Vein endothelial cell (primary cell): ENCODE measurements around the gene TGFB1. TPM values are rescaled to one million over a fixed set of nuclear protein-coding genes. Genes with fewer than 3 reads are reported as not detected.

Source experiments
- small RNA-seq: library from RNA; depleted of rRNA; stranded (forward); fragments of <200 nt; gene quantifications from one replicate; pipeline ENCODE3, GENCODE V24; 2012
- total RNA-seq: library from RNA; depleted of rRNA; stranded (reverse); fragments of >200 nt; gene quantifications from 2 replicates; pipeline ENCODE4 v1.2.3, GENCODE V29; 2012

Gene TGFB1
- 37.7 and 72.5 TPM in 2 replicates for total RNA-seq

GRCh38 chr19:41353466-41354342, at the start of gene TGFB1:
Gene TGFB1, minus strand, starts transcription at chr19:41353922. Its CDS starts 878 bp downstream, at chr19:41353044.

GRCh38 chr19:41397086-41398049, 43.6 kb upstream of the TGFB1 start, which contains the start of the genes BCKDHA and EXOSC5:
Gene BCKDHA, plus strand, starts transcription at chr19:41397818. Its CDS starts 10 bp downstream, at chr19:41397828.
Gene EXOSC5, minus strand, starts transcription at chr19:41397359. Its CDS starts 31 bp downstream, at chr19:41397328.

GRCh38 chr19:41376241-41376997, 22.7 kb upstream of the TGFB1 start, which contains the start of gene TMEM91:
Gene TMEM91, plus strand, starts transcription at chr19:41376533. Its CDS starts 1,777 bp downstream, at chr19:41378310.

GRCh38 chr19:41363753-41364523, 10.2 kb upstream of the TGFB1 start, which contains the start of gene B9D2:
Gene B9D2, minus strand, starts transcription at chr19:41364149. Its CDS starts 630 bp downstream, at chr19:41363519.

GRCh38 chr19:41310033-41310831, 43.5 kb downstream of the TGFB1 start, which contains the start of gene CCDC97:
Gene CCDC97, plus strand, starts transcription at chr19:41310172. Its CDS starts 139 bp downstream, at chr19:41310311.

Small RNA genes within 50 kb of the gene (small RNA-seq; reads per million reads assigned to genes)
- not detected for gene RN7SL34P

Other genes with a start within 250 kb of the TGFB1 start
- not detected in 2 replicates for gene CYP2F1, start 239.5 kb downstream of the TGFB1 start, total RNA-seq
- 1.2 and 2.0 TPM in 2 replicates for gene CYP2S1, start 160.7 kb downstream of the TGFB1 start, total RNA-seq
- gene AXL, start 134.7 kb downstream of the TGFB1 start, total RNA-seq: 220 and 319 TPM in 2 replicates
- gene HNRNPUL1, start 89.5 kb downstream of the TGFB1 start, total RNA-seq: 160 and 163 TPM in 2 replicates
- gene CCDC97, start 43.8 kb downstream of the TGFB1 start, total RNA-seq: 13.4 and 15.4 TPM in 2 replicates
- 7.8 and 8.2 TPM in 2 replicates for gene B9D2, start 10.2 kb upstream of the TGFB1 start, total RNA-seq
- 8.6 and 12.4 TPM in 2 replicates for gene TMEM91, start 22.6 kb upstream of the TGFB1 start, total RNA-seq
- gene EXOSC5, start 43.4 kb upstream of the TGFB1 start, total RNA-seq: 19.6 and 21.9 TPM in 2 replicates
- gene BCKDHA, start 43.9 kb upstream of the TGFB1 start, total RNA-seq: 29.0 and 68.3 TPM in 2 replicates
- 5.1 and 5.9 TPM in 2 replicates for gene B3GNT8, start 73.5 kb upstream of the TGFB1 start, total RNA-seq
- gene DMAC2, start 86.0 kb upstream of the TGFB1 start, total RNA-seq: 48.1 and 52.3 TPM in 2 replicates
- gene ERICH4, start 89.2 kb upstream of the TGFB1 start, total RNA-seq: not detected in 2 replicates
- gene CEACAM21, start 222.2 kb upstream of the TGFB1 start, total RNA-seq: 4.9 and 12.2 TPM in 2 replicates